GM18520 (cell line): ENCODE measurements around the gene COL19A1.

Source experiments
- ATAC-seq: cut with Tn5 transposase; IDR thresholded peaks from one replicate; pipeline ENCODE4 v1.9.1; 2021; ENCODE audit not compliant: unreplicated experiment

COL19A1 gene

GRCh38 chr6:70164556-70164955, 298.2 kb downstream of the COL19A1 start:
- no peak for ATAC-seq

GRCh38 chr6:70166088-70166958, 300.0 kb downstream of the COL19A1 start:
- peak; percentile 71 for ATAC-seq

- ATAC-seq: no peak
These were observed 302.5 kb downstream of the COL19A1 start for GRCh38 chr6:70168681-70169377.

- ATAC-seq: no peak
These were observed 304.9 kb downstream of the COL19A1 start for GRCh38 chr6:70171236-70171635.

- ATAC-seq: no peak
These were observed 305.9 kb downstream of the COL19A1 start for GRCh38 chr6:70172252-70172651.

- ATAC-seq: no peak
These were observed 309.4 kb downstream of the COL19A1 start for GRCh38 chr6:70175770-70176169.

- ATAC-seq: no peak
These were observed 310.6 kb downstream of the COL19A1 start for GRCh38 chr6:70176842-70177550.

- peak; percentile 14 for ATAC-seq
These were observed 314.0 kb downstream of the COL19A1 start for GRCh38 chr6:70180183-70180900.

GRCh38 chr6:70180901-70181599, 314.7 kb downstream of the COL19A1 start:
- ATAC-seq: peak; percentile 74

- ATAC-seq: no peak
These were observed 317.2 kb downstream of the COL19A1 start for GRCh38 chr6:70183538-70183937.

- no peak for ATAC-seq
These were observed 318.4 kb downstream of the COL19A1 start for GRCh38 chr6:70184723-70185122.

GRCh38 chr6:70186461-70186860, 320.1 kb downstream of the COL19A1 start:
- no peak for ATAC-seq

- no peak for ATAC-seq
These were observed 321.8 kb downstream of the COL19A1 start for GRCh38 chr6:70188202-70188601.

- no peak for ATAC-seq
These were observed 328.1 kb downstream of the COL19A1 start for GRCh38 chr6:70194421-70194820.

- no peak for ATAC-seq
These were observed 330.2 kb downstream of the COL19A1 start for GRCh38 chr6:70196531-70196930.

GRCh38 chr6:70198785-70199184, 332.4 kb downstream of the COL19A1 start:
- no peak for ATAC-seq

GRCh38 chr6:70208235-70208790, 342.0 kb downstream of the COL19A1 start:
- ATAC-seq: no peak

GRCh38 chr6:70210462-70210861, 344.1 kb downstream of the COL19A1 start:
- no peak for ATAC-seq

- ATAC-seq: no peak
These were observed 349.2 kb downstream of the COL19A1 start for GRCh38 chr6:70215460-70216108.

- ATAC-seq: no peak
These were observed 350.4 kb downstream of the COL19A1 start for GRCh38 chr6:70216767-70217166.
